WTC11 (cell line): ENCODE measurements around the gene PIP4K2A. TPM values are rescaled to one million over a fixed set of nuclear protein-coding genes. Genes with fewer than 3 reads are reported as not detected.

Experiments used
- ATAC-seq: fragments of 200-7000 bp; cut with Tn5 transposase; 2 replicates; pipeline ENCODE4 v1.10.0; 2021; ENCODE audit warnings: mild to moderate bottlenecking, moderate library complexity
- CTCF ChIA-PET: fragments of 300-600 bp; sonication (Branson Sonifier 250); formaldehyde crosslinking; loops from one replicate; lab custom pipeline; 2021; ENCODE audit warnings: antibody characterized with exemption; lab: Charles Lee
- POLR2A ChIA-PET: fragments of 350-600 bp; sonication (Branson Sonifier 250); formaldehyde crosslinking; loops from one replicate; lab custom pipeline; 2021; ENCODE audit warnings: antibody characterized with exemption; lab: Charles Lee
- DNase-seq: peaks from one replicate; pipeline ENCODE4 v3.0.0; 2021; ENCODE audit warnings: low spot score
- H3K27ac Mint-ChIP-seq: 2 replicates; pipeline ENCODE4 v1.8.0; 2021; ENCODE audit warnings: mixed read lengths
- H3K27me3 Mint-ChIP-seq: 2 replicates; pipeline ENCODE4 v1.8.0; 2021; ENCODE audit warnings: low read depth, mild to moderate bottlenecking, moderate library complexity, mixed read lengths
- H3K36me3 Mint-ChIP-seq: 2 replicates; pipeline ENCODE4 v1.8.0; 2021; ENCODE audit warnings: mixed read lengths
- H3K4me1 Mint-ChIP-seq: 2 replicates; pipeline ENCODE4 v1.8.0; 2022; ENCODE audit warnings: mixed read lengths
- H3K4me3 Mint-ChIP-seq: 2 replicates; pipeline ENCODE4 v1.8.0; 2021; ENCODE audit warnings: mild to moderate bottlenecking, moderate library complexity, mixed read lengths
- H3K9me3 Mint-ChIP-seq: 2 replicates; pipeline ENCODE4 v1.8.0; 2021; ENCODE audit warnings: mixed read lengths
- ATF1 ChIP-seq: sonication (generic); formaldehyde crosslinking; IDR thresholded peaks from 2 replicates; pipeline ENCODE4 v1.8.1; 2023; ENCODE audit warnings: mild to moderate bottlenecking, moderate library complexity, missing genetic modification reagents
- FOXP1 ChIP-seq: sonication (generic); formaldehyde crosslinking; IDR thresholded peaks from 2 replicates; pipeline ENCODE4 v1.8.0; 2022; ENCODE audit warnings: missing genetic modification reagents, mild to moderate bottlenecking, moderate library complexity, borderline replicate concordance
- MYBL2 ChIP-seq: sonication (generic); formaldehyde crosslinking; IDR thresholded peaks from 2 replicates; pipeline ENCODE4 v1.8.1; 2023; ENCODE audit warnings: mild to moderate bottlenecking, moderate library complexity, missing genetic modification reagents
- NR3C1 ChIP-seq: sonication (generic); formaldehyde crosslinking; conservative IDR thresholded peaks from 2 replicates; pipeline ENCODE4 v1.8.1; 2023; ENCODE audit warnings: low read depth, mild to moderate bottlenecking, missing genetic modification reagents
- TCF7 ChIP-seq: sonication (generic); formaldehyde crosslinking; IDR thresholded peaks from 2 replicates; pipeline ENCODE4 v1.8.0; 2022; ENCODE audit warnings: mild to moderate bottlenecking, low read depth, missing genetic modification reagents, moderate library complexity
- TEAD1 ChIP-seq: sonication (generic); formaldehyde crosslinking; IDR thresholded peaks from 2 replicates; pipeline ENCODE4 v1.8.0; 2022; ENCODE audit warnings: mild to moderate bottlenecking, missing genetic modification reagents
- ZNF138 ChIP-seq: sonication (generic); formaldehyde crosslinking; conservative IDR thresholded peaks from 2 replicates; pipeline ENCODE4 v1.8.1; 2022; ENCODE audit warnings: mild to moderate bottlenecking, moderate library complexity, missing genetic modification reagents
- ZNF396 ChIP-seq: fragments of 250-450 bp; sonication (Bioruptor Pico); IDR thresholded peaks from 2 replicates; pipeline ENCODE4 v1.8.0; 2021; ENCODE audit warnings: mild to moderate bottlenecking, moderate library complexity, borderline replicate concordance
- ZNF416 ChIP-seq: fragments of 250-450 bp; sonication (Bioruptor Pico); IDR thresholded peaks from 2 replicates; pipeline ENCODE4 v1.9.0; 2021; ENCODE audit warnings: mild to moderate bottlenecking, inconsistent platforms
- ZNF423 ChIP-seq: fragments of 250-450 bp; sonication (Bioruptor Pico); IDR thresholded peaks from 2 replicates; pipeline ENCODE4 v2.1.2; 2022; ENCODE audit warnings: mild to moderate bottlenecking, moderate library complexity
- total RNA-seq: library from RNA; stranded (reverse); gene quantifications from 3 replicates; pipeline ENCODE4 v1.2.3, GENCODE V29; 2021
- TF ChIP-seq, protein P1 (sequence below): sonication (generic); formaldehyde crosslinking; IDR thresholded peaks from 2 replicates; pipeline ENCODE4 v1.8.0; 2022; ENCODE audit warnings: mild to moderate bottlenecking, missing genetic modification reagents
- TF ChIP-seq, protein P2 (sequence below): fragments of 250-450 bp; sonication (Bioruptor Pico); IDR thresholded peaks from 2 replicates; pipeline ENCODE4 v1.9.0; 2021; ENCODE audit warnings: mild to moderate bottlenecking
- TF ChIP-seq, protein P3 (sequence below): sonication (generic); formaldehyde crosslinking; IDR thresholded peaks from 2 replicates; pipeline ENCODE4 v1.8.0; 2023; ENCODE audit warnings: missing genetic modification reagents
- TF ChIP-seq, protein P4 (sequence below): sonication (generic); formaldehyde crosslinking; IDR thresholded peaks from 2 replicates; pipeline ENCODE4 v1.8.1; 2023; ENCODE audit warnings: mild to moderate bottlenecking, missing genetic modification reagents, moderate library complexity
- TF ChIP-seq, protein P5 (sequence below): sonication (generic); formaldehyde crosslinking; IDR thresholded peaks from 2 replicates; pipeline ENCODE4 v1.8.0; 2022; ENCODE audit warnings: mild to moderate bottlenecking, missing genetic modification reagents
- TF ChIP-seq, protein P6 (sequence below): sonication (generic); formaldehyde crosslinking; IDR thresholded peaks from 2 replicates; pipeline ENCODE4 v1.8.1; 2023; ENCODE audit warnings: mild to moderate bottlenecking, missing genetic modification reagents, borderline replicate concordance
- TF ChIP-seq, protein P7 (sequence below): sonication (generic); formaldehyde crosslinking; IDR thresholded peaks from 2 replicates; pipeline ENCODE4 v1.8.1; 2023; ENCODE audit warnings: mild to moderate bottlenecking, moderate library complexity, missing genetic modification reagents
- TF ChIP-seq, protein P8 (sequence below): sonication (generic); formaldehyde crosslinking; IDR thresholded peaks from 2 replicates; pipeline ENCODE4 v1.8.0; 2022; ENCODE audit warnings: mild to moderate bottlenecking, missing genetic modification reagents
- TF ChIP-seq, protein P9 (sequence below): sonication (generic); formaldehyde crosslinking; conservative IDR thresholded peaks from 2 replicates; pipeline ENCODE4 v1.8.1; 2023; ENCODE audit warnings: mild to moderate bottlenecking, low read depth, missing genetic modification reagents, moderate library complexity

PIP4K2A gene
- total RNA-seq, 1 experiment from 2014 or later = 47.5 TPM

DNA sequence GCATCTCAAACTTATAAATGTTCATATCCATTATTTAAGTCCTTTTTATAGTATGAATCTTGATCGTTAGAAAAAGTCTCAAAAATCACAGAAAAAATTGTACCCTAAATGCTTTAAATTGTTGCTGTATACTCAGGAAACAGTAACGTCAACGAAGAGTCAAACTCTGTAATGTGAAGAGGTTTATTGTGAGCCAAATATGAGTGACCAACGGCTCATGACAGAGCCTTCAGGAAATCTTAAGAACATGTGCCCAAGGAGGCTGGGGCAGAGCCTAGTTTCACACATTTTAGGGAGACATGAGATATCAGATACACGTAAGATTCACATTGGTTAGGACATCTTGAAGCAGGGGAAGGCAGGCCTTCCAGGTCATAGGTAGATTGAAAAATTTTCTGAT lies 86.1 kb downstream of the PIP4K2A start (continued):
- TF ChIP-seq, protein P1, sequence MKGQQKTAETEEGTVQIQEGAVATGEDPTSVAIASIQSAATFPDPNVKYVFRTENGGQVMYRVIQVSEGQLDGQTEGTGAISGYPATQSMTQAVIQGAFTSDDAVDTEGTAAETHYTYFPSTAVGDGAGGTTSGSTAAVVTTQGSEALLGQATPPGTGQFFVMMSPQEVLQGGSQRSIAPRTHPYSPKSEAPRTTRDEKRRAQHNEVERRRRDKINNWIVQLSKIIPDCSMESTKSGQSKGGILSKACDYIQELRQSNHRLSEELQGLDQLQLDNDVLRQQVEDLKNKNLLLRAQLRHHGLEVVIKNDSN (CRISPR knock-in tag) = no peak
- TF ChIP-seq, all 79 proteins: peak for 0

DNA sequence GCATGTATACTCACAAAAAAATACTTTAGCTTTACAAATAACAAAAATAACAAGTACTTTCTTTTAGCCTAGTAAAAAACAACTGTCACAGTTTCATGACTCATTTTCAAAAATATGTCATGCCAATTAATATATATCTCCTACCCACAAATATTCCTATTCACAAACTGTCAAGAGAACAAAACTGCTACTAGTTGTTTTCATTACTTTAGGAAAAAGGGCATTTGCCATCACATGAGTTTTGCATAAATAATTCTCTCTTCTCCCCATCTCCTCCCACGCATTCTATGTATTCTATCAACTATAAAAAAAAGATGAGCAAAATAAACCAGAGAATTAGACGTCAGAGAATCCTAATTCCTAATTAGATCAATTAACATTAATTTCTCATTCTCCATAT lies 87.6 kb downstream of the PIP4K2A start:
- TF ChIP-seq, protein P2, sequence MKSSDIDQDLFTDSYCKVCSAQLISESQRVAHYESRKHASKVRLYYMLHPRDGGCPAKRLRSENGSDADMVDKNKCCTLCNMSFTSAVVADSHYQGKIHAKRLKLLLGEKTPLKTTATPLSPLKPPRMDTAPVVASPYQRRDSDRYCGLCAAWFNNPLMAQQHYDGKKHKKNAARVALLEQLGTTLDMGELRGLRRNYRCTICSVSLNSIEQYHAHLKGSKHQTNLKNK (CRISPR knock-in tag) = no peak
- TF ChIP-seq TCF7 (CRISPR knock-in tag) (no peak), NR3C1 (CRISPR knock-in tag) (no peak), ZNF396 (CRISPR knock-in tag) (no peak), ZNF423 (no peak), TEAD1 (CRISPR knock-in tag) (no peak), ATF1 (no peak)
- TF ChIP-seq, protein P3, sequence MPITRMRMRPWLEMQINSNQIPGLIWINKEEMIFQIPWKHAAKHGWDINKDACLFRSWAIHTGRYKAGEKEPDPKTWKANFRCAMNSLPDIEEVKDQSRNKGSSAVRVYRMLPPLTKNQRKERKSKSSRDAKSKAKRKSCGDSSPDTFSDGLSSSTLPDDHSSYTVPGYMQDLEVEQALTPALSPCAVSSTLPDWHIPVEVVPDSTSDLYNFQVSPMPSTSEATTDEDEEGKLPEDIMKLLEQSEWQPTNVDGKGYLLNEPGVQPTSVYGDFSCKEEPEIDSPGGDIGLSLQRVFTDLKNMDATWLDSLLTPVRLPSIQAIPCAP (CRISPR knock-in tag) = no peak
- TF ChIP-seq, protein P4, sequence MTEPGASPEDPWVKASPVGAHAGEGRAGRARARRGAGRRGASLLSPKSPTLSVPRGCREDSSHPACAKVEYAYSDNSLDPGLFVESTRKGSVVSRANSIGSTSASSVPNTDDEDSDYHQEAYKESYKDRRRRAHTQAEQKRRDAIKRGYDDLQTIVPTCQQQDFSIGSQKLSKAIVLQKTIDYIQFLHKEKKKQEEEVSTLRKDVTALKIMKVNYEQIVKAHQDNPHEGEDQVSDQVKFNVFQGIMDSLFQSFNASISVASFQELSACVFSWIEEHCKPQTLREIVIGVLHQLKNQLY (CRISPR knock-in tag) = no peak
- TF ChIP-seq, protein P5, sequence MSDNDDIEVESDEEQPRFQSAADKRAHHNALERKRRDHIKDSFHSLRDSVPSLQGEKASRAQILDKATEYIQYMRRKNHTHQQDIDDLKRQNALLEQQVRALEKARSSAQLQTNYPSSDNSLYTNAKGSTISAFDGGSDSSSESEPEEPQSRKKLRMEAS (CRISPR knock-in tag) = no peak
- TF ChIP-seq, protein P6, sequence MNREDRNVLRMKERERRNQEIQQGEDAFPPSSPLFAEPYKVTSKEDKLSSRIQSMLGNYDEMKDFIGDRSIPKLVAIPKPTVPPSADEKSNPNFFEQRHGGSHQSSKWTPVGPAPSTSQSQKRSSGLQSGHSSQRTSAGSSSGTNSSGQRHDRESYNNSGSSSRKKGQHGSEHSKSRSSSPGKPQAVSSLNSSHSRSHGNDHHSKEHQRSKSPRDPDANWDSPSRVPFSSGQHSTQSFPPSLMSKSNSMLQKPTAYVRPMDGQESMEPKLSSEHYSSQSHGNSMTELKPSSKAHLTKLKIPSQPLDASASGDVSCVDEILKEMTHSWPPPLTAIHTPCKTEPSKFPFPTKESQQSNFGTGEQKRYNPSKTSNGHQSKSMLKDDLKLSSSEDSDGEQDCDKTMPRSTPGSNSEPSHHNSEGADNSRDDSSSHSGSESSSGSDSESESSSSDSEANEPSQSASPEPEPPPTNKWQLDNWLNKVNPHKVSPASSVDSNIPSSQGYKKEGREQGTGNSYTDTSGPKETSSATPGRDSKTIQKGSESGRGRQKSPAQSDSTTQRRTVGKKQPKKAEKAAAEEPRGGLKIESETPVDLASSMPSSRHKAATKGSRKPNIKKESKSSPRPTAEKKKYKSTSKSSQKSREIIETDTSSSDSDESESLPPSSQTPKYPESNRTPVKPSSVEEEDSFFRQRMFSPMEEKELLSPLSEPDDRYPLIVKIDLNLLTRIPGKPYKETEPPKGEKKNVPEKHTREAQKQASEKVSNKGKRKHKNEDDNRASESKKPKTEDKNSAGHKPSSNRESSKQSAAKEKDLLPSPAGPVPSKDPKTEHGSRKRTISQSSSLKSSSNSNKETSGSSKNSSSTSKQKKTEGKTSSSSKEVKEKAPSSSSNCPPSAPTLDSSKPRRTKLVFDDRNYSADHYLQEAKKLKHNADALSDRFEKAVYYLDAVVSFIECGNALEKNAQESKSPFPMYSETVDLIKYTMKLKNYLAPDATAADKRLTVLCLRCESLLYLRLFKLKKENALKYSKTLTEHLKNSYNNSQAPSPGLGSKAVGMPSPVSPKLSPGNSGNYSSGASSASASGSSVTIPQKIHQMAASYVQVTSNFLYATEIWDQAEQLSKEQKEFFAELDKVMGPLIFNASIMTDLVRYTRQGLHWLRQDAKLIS = no peak
- TF ChIP-seq, protein P7, sequence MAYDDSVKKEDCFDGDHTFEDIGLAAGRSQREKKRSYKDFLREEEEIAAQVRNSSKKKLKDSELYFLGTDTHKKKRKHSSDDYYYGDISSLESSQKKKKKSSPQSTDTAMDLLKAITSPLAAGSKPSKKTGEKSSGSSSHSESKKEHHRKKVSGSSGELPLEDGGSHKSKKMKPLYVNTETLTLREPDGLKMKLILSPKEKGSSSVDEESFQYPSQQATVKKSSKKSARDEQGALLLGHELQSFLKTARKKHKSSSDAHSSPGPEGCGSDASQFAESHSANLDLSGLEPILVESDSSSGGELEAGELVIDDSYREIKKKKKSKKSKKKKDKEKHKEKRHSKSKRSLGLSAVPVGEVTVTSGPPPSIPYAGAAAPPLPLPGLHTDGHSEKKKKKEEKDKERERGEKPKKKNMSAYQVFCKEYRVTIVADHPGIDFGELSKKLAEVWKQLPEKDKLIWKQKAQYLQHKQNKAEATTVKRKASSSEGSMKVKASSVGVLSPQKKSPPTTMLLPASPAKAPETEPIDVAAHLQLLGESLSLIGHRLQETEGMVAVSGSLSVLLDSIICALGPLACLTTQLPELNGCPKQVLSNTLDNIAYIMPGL = no peak
- no peak overlapping the region for H3K4me3 Mint-ChIP-seq
- ChIA-PET POLR2A (no interaction called here), CTCF (interaction anchor here (0.6 to 1.8 kb wide), 2 partner anchors 9 to 306 kb away, joined by 3 to 5 read pairs; no protein-coding TSS in a partner anchor)
- DNase-seq (no peak), ATAC-seq (no peak)
- no peaks in the 10 kb centered on the region for H3K27me3 Mint-ChIP-seq
- peaks cover 90% of the 10 kb centered on the region for H3K4me1 Mint-ChIP-seq
- no peaks in the 10 kb centered on the region for H3K9me3 Mint-ChIP-seq
- H3K36me3 Mint-ChIP-seq = no peaks in the 10 kb centered on the region
- H3K27ac Mint-ChIP-seq = 0 out of 2 replicates have a peak overlapping the region, but pooled peaks have one; percentile 0

DNA sequence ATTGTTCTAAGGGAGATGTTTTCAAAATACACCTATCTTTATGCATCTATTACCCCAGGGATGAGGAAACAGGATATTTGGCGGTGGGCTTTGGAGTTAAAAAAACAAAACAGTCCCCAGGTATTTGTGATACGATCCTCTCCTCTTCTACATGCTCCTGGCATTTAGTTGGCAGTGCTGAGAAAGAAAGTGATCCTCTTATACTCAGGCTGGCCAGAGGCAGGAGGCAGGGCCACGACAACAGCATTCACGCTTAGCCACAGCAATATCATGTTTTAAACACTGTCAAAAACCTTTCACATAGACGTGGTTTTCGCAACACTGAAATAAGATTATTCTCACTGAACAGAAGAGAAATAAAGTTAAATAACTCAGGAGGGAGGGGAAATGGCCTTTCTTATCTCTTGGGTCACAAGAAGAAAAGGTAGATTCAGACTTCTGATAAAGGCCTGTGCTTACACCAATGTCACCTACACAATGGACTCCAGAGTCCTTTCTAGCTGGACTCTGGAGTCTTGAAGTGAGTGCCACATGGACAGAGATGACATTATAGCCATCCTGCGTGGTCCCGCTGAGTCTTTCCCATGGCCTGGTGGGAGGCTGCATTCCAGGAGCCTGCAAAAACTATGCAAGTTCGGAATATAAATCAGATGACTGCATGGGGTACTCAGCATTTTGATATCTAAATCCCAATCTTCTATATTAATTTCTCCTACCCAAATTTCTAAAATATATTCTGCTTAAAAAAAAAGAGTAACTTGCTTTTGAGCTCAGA lies 88.7 kb downstream of the PIP4K2A start:
- Mint-ChIP-seq H3K27me3 (no peaks in the 10 kb centered on the region), H3K9me3 (no peaks in the 10 kb centered on the region), H3K4me3 (peak overlapping the region; percentile 12; the same call in 1 of the 2 replicates), H3K36me3 (no peaks in the 10 kb centered on the region), H3K27ac (peak overlapping the region; percentile 94), H3K4me1 (peaks cover 88% of the 10 kb centered on the region)
- ChIA-PET CTCF (no interaction called here), POLR2A (no interaction called here)
- ATAC-seq = peak; percentile 30; the same call in 1 of the 2 replicates
- no peak for DNase-seq
- TF ChIP-seq ZNF416 = no peak
- no peak for TF ChIP-seq ZNF138
- TF ChIP-seq, protein P8, sequence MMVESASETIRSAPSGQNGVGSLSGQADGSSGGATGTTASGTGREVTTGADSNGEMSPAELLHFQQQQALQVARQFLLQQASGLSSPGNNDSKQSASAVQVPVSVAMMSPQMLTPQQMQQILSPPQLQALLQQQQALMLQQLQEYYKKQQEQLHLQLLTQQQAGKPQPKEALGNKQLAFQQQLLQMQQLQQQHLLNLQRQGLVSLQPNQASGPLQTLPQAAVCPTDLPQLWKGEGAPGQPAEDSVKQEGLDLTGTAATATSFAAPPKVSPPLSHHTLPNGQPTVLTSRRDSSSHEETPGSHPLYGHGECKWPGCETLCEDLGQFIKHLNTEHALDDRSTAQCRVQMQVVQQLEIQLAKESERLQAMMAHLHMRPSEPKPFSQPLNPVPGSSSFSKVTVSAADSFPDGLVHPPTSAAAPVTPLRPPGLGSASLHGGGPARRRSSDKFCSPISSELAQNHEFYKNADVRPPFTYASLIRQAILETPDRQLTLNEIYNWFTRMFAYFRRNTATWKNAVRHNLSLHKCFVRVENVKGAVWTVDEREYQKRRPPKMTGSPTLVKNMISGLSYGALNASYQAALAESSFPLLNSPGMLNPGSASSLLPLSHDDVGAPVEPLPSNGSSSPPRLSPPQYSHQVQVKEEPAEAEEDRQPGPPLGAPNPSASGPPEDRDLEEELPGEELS = no peak
- no peak for TF ChIP-seq FOXP1 (CRISPR knock-in tag)
- TF ChIP-seq, protein P9, sequence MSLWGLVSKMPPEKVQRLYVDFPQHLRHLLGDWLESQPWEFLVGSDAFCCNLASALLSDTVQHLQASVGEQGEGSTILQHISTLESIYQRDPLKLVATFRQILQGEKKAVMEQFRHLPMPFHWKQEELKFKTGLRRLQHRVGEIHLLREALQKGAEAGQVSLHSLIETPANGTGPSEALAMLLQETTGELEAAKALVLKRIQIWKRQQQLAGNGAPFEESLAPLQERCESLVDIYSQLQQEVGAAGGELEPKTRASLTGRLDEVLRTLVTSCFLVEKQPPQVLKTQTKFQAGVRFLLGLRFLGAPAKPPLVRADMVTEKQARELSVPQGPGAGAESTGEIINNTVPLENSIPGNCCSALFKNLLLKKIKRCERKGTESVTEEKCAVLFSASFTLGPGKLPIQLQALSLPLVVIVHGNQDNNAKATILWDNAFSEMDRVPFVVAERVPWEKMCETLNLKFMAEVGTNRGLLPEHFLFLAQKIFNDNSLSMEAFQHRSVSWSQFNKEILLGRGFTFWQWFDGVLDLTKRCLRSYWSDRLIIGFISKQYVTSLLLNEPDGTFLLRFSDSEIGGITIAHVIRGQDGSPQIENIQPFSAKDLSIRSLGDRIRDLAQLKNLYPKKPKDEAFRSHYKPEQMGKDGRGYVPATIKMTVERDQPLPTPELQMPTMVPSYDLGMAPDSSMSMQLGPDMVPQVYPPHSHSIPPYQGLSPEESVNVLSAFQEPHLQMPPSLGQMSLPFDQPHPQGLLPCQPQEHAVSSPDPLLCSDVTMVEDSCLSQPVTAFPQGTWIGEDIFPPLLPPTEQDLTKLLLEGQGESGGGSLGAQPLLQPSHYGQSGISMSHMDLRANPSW (CRISPR knock-in tag) = no peak
- no peak for TF ChIP-seq MYBL2 (CRISPR knock-in tag)
